ENCODE measurements around the gene CTSE. TPM values are rescaled to one million over a fixed set of nuclear protein-coding genes. Genes with fewer than 3 reads are reported as not detected.

The CTSE gene
- total and polyA plus RNA-seq, 9 of the 15 experiments (the other 6 are each of a cell fraction or from before 2014, with no cell fraction given), result 0.04 to 0.18 (median 0.09) TPM; not detected in 4

DNA sequence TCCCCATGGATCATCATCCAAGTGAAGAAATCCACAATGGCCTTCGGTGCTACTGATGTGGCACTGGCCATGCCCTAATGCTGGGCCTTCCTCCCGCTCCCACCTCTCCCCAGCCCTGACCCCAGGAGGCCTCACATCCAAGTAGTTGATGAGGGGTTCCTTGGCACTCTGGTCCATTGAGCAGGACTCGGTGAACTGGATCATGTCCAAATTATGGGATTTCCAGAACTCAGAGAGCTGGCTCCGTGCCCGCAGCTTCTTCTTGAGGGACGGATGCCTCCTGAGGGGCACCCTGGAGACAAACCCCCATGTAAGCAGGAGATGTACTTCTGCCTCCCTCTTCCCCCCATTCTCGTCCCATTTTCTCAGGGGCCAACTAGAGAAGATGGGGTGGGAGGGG lies 929 bp downstream of the CTSE start:
- ChIA-PET POLR2A (no interaction called here), CTCF (ENCODE audit: low intra/inter-chr PET ratio) (no interaction called here)
- no peak overlapping the region for H2AFZ ChIP-seq (ENCODE audit: low read depth, low read length)
- intact Hi-C loops (cut with micrococcal nuclease) (no loop called here), in situ Hi-C loops (cut with MboI) (no loop called here)
- no peaks in the 10 kb centered on the region for H3K36me3 ChIP-seq (ENCODE audit: control insufficient read depth, insufficient read depth, low read length)
- no TSS peak for BruUV-seq (replicated peaks)
- WGBS (ENCODE audit: insufficient coverage, low coverage, missing lambda C conversion rate), result 5% methylated on average over 7 of the region's 7 CpGs
- no peak for FAIRE-seq
- TF ChIP-seq, protein P1, sequence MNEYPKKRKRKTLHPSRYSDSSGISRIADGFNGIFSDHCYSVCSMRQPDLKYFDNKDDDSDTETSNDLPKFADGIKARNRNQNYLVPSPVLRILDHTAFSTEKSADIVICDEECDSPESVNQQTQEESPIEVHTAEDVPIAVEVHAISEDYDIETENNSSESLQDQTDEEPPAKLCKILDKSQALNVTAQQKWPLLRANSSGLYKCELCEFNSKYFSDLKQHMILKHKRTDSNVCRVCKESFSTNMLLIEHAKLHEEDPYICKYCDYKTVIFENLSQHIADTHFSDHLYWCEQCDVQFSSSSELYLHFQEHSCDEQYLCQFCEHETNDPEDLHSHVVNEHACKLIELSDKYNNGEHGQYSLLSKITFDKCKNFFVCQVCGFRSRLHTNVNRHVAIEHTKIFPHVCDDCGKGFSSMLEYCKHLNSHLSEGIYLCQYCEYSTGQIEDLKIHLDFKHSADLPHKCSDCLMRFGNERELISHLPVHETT (CRISPR knock-in tag; conservative IDR thresholded peaks at IDR 0.05 in 1 of 2, IDR thresholded peaks at IDR 0.05 in 1 of 2), result no peak
- TF ChIP-seq TCFL5 (CRISPR knock-in tag; conservative IDR thresholded peaks at IDR 0.05), result no peak
- TF ChIP-seq, protein P2, sequence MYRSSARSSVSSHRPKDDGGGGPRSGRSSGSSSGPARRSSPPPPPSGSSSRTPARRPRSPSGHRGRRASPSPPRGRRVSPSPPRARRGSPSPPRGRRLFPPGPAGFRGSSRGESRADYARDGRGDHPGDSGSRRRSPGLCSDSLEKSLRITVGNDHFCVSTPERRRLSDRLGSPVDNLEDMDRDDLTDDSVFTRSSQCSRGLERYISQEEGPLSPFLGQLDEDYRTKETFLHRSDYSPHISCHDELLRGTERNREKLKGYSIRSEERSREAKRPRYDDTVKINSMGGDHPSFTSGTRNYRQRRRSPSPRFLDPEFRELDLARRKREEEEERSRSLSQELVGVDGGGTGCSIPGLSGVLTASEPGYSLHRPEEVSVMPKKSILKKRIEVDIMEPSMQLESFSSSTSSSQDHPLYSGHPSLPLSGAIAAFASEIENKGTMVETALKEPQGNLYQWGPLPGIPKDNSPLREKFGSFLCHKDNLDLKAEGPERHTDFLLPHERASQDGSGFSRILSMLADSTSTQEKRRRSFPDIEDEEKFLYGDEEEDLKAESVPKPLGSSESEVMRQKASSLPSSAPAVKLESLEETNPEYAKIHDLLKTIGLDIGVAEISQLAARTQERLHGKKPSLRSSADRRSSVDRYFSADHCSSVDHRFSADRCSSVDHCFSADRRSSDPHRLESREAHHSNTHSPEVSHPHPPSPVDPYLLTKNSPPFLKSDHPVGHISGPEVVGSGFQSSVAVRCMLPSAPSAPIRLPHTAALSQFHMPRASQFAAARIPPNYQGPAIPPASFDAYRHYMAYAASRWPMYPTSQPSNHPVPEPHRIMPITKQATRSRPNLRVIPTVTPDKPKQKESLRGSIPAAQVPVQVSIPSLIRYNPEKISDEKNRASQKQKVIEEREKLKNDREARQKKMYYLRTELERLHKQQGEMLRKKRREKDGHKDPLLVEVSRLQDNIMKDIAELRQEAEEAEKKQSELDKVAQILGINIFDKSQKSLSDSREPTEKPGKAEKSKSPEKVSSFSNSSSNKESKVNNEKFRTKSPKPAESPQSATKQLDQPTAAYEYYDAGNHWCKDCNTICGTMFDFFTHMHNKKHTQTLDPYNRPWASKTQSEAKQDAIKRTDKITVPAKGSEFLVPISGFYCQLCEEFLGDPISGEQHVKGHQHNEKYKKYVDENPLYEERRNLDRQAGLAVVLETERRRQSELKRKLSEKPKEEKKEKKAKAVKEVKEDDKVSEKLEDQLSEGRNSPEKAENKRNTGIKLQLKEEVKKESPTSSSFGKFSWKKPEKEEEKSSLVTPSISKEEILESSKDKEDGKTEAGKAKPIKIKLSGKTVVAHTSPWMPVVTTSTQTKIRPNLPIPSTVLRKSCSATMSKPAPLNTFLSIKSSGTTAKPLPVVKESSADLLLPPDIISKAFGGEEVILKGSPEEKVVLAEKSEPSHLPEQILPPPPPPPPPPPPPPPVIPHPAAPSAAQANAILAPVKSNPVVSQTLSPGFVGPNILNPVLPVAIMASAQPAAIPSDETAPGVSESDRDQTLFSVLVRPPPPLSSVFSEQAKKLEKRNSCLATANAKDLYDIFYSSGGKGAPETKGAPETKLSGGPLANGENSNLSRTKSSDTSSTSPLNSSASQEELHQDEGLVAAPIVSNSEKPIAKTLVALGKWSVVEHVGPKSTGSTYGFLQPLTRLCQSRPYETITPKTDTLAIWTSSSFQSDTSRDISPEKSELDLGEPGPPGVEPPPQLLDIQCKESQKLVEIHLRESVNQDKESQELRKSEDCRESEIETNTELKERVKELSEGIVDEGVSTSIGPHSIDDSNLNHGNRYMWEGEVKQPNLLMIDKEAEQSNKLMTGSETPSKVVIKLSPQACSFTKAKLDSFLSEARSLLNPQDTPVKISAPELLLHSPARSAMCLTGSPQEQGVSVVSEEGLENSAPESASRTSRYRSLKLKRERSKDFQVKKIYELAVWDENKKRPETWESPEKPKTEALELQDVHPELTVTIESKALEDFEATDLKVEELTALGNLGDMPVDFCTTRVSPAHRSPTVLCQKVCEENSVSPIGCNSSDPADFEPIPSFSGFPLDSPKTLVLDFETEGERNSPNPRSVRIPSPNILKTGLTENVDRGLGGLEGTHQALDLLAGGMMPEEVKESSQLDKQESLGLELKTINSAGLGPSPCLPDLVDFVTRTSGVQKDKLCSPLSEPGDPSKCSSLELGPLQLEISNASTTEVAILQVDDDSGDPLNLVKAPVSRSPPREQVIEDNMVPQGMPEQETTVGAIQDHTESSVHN (IDR thresholded peaks at IDR 0.05; ENCODE audit: borderline replicate concordance in 1 of 2, low read depth in 1 of 2), result no peak
- TF ChIP-seq, protein P3, sequence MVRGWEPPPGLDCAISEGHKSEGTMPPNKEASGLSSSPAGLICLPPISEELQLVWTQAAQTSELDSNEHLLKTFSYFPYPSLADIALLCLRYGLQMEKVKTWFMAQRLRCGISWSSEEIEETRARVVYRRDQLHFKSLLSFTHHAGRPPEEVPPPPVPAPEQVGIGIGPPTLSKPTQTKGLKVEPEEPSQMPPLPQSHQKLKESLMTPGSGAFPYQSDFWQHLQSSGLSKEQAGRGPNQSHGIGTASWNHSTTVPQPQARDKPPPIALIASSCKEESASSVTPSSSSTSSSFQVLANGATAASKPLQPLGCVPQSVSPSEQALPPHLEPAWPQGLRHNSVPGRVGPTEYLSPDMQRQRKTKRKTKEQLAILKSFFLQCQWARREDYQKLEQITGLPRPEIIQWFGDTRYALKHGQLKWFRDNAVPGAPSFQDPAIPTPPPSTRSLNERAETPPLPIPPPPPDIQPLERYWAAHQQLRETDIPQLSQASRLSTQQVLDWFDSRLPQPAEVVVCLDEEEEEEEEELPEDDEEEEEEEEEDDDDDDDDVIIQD (CRISPR knock-in tag; IDR thresholded peaks at IDR 0.05), result no peak
- H3K9ac ChIP-seq (ENCODE audit: insufficient read depth in 1 of 2, low read depth in 2 of 2, low read length in 2 of 2), result no peak overlapping the region
- no peak overlapping the region for H3K4me2 ChIP-seq (ENCODE audit: insufficient read depth, low read length)
- no peaks in the 10 kb centered on the region for H3K9me1 ChIP-seq (ENCODE audit: control insufficient read depth, insufficient read depth, low read length)
- no peak for DNase-seq (ENCODE audit: extremely low read depth in 1 of 4, low spot score in 3 of 4)
- H3K27ac ChIP-seq (ENCODE audit: extremely low read depth, low read depth, low read length), result no peak overlapping the region
- H4K20me1 ChIP-seq (replicated peaks; ENCODE audit: control insufficient read depth, insufficient read depth, low read length), result peaks cover 4% of the 10 kb centered on the region; the same call in 1 of the 2 replicates
- peaks cover 17 to 53% of the 10 kb centered on the region in 2 experiments for H3K27me3 ChIP-seq (ENCODE audit: control insufficient read depth in 2 of 2, insufficient read depth in 2 of 2, low read length in 2 of 2)
- no peaks in the 10 kb centered on the region; a peak in 1 of 5 replicates for H3K4me1 ChIP-seq (replicated peaks in 1 of 2; ENCODE audit: control insufficient read depth in 2 of 2, insufficient read depth in 2 of 2, low read length in 2 of 2)
- no peaks in the 10 kb centered on the region for H3K9me3 ChIP-seq (replicated peaks; ENCODE audit: control insufficient read depth, insufficient read depth, low read depth, low read length)
- no peak for ATAC-seq
- no peak overlapping the region for H3K4me3 ChIP-seq
- no peaks in the 10 kb centered on the region for H3K79me2 ChIP-seq (ENCODE audit: control insufficient read depth, insufficient read depth, low read length)
